ENCODE data around the gene ARMC2. TPM values are rescaled to one million over a fixed set of nuclear protein-coding genes. Genes with fewer than 3 reads are reported as not detected.

ARMC2 gene
- total and polyA plus RNA-seq, 2 experiments from 2014 or later: 2.7 to 4.4 TPM

DNA sequence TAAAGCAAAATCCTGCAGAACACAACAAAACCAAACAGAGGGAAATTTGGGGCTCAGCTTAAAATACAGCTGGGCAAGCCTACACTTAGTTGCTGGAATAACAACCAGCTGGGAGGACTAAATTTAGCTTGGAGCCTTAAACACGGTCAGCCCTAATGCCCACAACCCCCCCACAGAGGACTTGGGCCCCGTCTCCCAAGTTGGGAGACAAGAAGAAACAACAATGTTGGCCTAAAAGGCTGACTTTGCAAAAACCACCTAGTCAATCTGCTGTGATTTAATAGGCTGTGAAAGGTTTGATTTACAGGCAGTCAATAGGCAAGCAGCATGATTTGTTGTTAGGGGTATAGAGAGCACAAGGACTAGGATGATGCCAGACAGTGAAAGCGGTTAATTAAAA is 40.3 kb upstream of the ARMC2 start:
- no peaks in the 10 kb centered on the region for H3F3A ChIP-seq (replicated peaks; ENCODE audit: low read depth)
- ATAC-seq (no peak), DNase-seq (ENCODE audit: low spot score) (no peak)
- no peak overlapping the region for H2AFZ ChIP-seq
- H3K9me2 ChIP-seq (ENCODE audit: insufficient read depth): no peaks in the 10 kb centered on the region
- H3K27me3 Mint-ChIP-seq (ENCODE audit: insufficient read depth, low read depth, poor library complexity): no peaks in the 10 kb centered on the region
- H3K36me3 ChIP-seq (ENCODE audit: insufficient read depth): no peaks in the 10 kb centered on the region
- no peaks in the 10 kb centered on the region for H3K4me1 ChIP-seq (ENCODE audit: insufficient read depth)
- H3K4me1 Mint-ChIP-seq: peaks cover 4% of the 10 kb centered on the region; the same call in 2 of the 3 replicates
- no peaks in the 10 kb centered on the region for H4K20me1 ChIP-seq (replicated peaks; ENCODE audit: insufficient read depth)
- H3K4me3 ChIP-seq: no peak overlapping the region
- H3K4me3 Mint-ChIP-seq: no peak overlapping the region
- H3K9me3 Mint-ChIP-seq: no peaks in the 10 kb centered on the region; the same call in 2 of the 3 replicates
- no peaks in the 10 kb centered on the region for H3K79me2 ChIP-seq (replicated peaks; ENCODE audit: insufficient read depth)
- H3K27ac ChIP-seq (ENCODE audit: low read depth): no peak overlapping the region
- no peaks in the 10 kb centered on the region for H3K36me3 Mint-ChIP-seq (ENCODE audit: low read depth)
- TF ChIP-seq, protein P1, sequence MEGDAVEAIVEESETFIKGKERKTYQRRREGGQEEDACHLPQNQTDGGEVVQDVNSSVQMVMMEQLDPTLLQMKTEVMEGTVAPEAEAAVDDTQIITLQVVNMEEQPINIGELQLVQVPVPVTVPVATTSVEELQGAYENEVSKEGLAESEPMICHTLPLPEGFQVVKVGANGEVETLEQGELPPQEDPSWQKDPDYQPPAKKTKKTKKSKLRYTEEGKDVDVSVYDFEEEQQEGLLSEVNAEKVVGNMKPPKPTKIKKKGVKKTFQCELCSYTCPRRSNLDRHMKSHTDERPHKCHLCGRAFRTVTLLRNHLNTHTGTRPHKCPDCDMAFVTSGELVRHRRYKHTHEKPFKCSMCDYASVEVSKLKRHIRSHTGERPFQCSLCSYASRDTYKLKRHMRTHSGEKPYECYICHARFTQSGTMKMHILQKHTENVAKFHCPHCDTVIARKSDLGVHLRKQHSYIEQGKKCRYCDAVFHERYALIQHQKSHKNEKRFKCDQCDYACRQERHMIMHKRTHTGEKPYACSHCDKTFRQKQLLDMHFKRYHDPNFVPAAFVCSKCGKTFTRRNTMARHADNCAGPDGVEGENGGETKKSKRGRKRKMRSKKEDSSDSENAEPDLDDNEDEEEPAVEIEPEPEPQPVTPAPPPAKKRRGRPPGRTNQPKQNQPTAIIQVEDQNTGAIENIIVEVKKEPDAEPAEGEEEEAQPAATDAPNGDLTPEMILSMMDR (conservative IDR thresholded peaks at IDR 0.05; ENCODE audit: low read depth in 2 of 2): no peak
- TF ChIP-seq, protein P2, sequence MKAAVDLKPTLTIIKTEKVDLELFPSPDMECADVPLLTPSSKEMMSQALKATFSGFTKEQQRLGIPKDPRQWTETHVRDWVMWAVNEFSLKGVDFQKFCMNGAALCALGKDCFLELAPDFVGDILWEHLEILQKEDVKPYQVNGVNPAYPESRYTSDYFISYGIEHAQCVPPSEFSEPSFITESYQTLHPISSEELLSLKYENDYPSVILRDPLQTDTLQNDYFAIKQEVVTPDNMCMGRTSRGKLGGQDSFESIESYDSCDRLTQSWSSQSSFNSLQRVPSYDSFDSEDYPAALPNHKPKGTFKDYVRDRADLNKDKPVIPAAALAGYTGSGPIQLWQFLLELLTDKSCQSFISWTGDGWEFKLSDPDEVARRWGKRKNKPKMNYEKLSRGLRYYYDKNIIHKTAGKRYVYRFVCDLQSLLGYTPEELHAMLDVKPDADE (IDR thresholded peaks at IDR 0.05): no peak
- TF ChIP-seq, protein P3, sequence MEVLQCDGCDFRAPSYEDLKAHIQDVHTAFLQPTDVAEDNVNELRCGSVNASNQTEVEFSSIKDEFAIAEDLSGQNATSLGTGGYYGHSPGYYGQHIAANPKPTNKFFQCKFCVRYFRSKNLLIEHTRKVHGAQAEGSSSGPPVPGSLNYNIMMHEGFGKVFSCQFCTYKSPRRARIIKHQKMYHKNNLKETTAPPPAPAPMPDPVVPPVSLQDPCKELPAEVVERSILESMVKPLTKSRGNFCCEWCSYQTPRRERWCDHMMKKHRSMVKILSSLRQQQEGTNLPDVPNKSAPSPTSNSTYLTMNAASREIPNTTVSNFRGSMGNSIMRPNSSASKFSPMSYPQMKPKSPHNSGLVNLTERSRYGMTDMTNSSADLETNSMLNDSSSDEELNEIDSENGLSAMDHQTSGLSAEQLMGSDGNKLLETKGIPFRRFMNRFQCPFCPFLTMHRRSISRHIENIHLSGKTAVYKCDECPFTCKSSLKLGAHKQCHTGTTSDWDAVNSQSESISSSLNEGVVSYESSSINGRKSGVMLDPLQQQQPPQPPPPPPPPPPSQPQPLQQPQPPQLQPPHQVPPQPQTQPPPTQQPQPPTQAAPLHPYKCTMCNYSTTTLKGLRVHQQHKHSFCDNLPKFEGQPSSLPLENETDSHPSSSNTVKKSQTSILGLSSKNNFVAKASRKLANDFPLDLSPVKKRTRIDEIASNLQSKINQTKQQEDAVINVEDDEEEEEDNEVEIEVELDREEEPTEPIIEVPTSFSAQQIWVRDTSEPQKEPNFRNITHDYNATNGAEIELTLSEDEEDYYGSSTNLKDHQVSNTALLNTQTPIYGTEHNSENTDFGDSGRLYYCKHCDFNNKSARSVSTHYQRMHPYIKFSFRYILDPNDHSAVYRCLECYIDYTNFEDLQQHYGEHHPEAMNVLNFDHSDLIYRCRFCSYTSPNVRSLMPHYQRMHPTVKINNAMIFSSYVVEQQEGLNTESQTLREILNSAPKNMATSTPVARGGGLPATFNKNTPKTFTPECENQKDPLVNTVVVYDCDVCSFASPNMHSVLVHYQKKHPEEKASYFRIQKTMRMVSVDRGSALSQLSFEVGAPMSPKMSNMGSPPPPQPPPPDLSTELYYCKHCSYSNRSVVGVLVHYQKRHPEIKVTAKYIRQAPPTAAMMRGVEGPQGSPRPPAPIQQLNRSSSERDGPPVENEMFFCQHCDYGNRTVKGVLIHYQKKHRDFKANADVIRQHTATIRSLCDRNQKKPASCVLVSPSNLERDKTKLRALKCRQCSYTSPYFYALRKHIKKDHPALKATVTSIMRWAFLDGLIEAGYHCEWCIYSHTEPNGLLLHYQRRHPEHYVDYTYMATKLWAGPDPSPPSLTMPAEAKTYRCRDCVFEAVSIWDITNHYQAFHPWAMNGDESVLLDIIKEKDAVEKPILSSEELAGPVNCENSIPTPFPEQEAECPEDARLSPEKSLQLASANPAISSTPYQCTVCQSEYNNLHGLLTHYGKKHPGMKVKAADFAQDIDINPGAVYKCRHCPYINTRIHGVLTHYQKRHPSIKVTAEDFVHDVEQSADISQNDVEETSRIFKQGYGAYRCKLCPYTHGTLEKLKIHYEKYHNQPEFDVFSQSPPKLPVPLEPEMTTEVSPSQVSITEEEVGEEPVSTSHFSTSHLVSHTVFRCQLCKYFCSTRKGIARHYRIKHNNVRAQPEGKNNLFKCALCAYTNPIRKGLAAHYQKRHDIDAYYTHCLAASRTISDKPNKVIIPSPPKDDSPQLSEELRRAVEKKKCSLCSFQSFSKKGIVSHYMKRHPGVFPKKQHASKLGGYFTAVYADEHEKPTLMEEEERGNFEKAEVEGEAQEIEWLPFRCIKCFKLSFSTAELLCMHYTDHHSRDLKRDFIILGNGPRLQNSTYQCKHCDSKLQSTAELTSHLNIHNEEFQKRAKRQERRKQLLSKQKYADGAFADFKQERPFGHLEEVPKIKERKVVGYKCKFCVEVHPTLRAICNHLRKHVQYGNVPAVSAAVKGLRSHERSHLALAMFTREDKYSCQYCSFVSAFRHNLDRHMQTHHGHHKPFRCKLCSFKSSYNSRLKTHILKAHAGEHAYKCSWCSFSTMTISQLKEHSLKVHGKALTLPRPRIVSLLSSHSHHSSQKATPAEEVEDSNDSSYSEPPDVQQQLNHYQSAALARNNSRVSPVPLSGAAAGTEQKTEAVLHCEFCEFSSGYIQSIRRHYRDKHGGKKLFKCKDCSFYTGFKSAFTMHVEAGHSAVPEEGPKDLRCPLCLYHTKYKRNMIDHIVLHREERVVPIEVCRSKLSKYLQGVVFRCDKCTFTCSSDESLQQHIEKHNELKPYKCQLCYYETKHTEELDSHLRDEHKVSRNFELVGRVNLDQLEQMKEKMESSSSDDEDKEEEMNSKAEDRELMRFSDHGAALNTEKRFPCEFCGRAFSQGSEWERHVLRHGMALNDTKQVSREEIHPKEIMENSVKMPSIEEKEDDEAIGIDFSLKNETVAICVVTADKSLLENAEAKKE (CRISPR knock-in tag; IDR thresholded peaks at IDR 0.05): no peak
- TF ChIP-seq CREB1 (CRISPR knock-in tag; IDR thresholded peaks at IDR 0.05; ENCODE audit: low read depth) (no peak), JUNB (IDR thresholded peaks at IDR 0.05; ENCODE audit: unreplicated experiment) (no peak)
- H3K4me2 ChIP-seq: no peak overlapping the region
- H3K27ac Mint-ChIP-seq: no peak overlapping the region
- H3K27me3 ChIP-seq (ENCODE audit: insufficient read depth): no peaks in the 10 kb centered on the region

Measured in GM23338 (cell line).